GM23338 (cell line): Measurements from ENCODE around the gene WIPF1.

Source experiments
- CREB1 ChIP-seq: fragments of 250-450 bp; sonication (Bioruptor Pico); IDR thresholded peaks from 2 replicates; pipeline ENCODE4 v1.5.0; 2020; ENCODE audit warnings: low read depth, mild to moderate bottlenecking, moderate library complexity
- CTCF ChIP-seq, 2 experiments: fragments of 200-600 bp in 1 of 2; sonication (generic) in 1 of 2; conservative IDR thresholded peaks; 2 replicates each; pipeline versions ENCODE4 v1.5.1 to v1.6.1; 2016 to 2017; ENCODE audit warnings: antibody characterized with exemption in 2 of 2, low read depth in 2 of 2, mild to moderate bottlenecking in 2 of 2, moderate library complexity in 1 of 2
- EZH2 ChIP-seq: fragments of 200-600 bp; sonication (generic); IDR thresholded peaks from one replicate; pipeline ENCODE4 v1.8.0; 2017; ENCODE audit warnings: antibody characterized with exemption, mild to moderate bottlenecking, low read depth; ENCODE audit not compliant: unreplicated experiment
- EZH2phosphoT487 ChIP-seq: fragments of 200-600 bp; sonication (generic); IDR thresholded peaks from one replicate; pipeline ENCODE4 v1.8.1; 2018; ENCODE audit warnings: antibody characterized with exemption; ENCODE audit not compliant: unreplicated experiment
- POLR2AphosphoS5 ChIP-seq: IDR thresholded peaks from 2 replicates; pipeline ENCODE4 v1.6.1; 2016; ENCODE audit warnings: antibody characterized with exemption, low read depth
- TF ChIP-seq, protein P1 (sequence below): IDR thresholded peaks from one replicate; pipeline ENCODE4 v1.6.1; 2018; ENCODE audit warnings: antibody characterized with exemption; ENCODE audit not compliant: unreplicated experiment

GRCh38 chr2:174591740-174592139 is 5.9 kb downstream of the WIPF1 start:
- TF ChIP-seq CTCF (conservative IDR thresholded peaks at IDR 0.05; ENCODE audit: low read depth in 2 of 2) (no peak), EZH2 (no peak), CREB1 (CRISPR knock-in tag) (no peak), POLR2AphosphoS5 (no peak), EZH2phosphoT487 (no peak)
- TF ChIP-seq, protein P1, sequence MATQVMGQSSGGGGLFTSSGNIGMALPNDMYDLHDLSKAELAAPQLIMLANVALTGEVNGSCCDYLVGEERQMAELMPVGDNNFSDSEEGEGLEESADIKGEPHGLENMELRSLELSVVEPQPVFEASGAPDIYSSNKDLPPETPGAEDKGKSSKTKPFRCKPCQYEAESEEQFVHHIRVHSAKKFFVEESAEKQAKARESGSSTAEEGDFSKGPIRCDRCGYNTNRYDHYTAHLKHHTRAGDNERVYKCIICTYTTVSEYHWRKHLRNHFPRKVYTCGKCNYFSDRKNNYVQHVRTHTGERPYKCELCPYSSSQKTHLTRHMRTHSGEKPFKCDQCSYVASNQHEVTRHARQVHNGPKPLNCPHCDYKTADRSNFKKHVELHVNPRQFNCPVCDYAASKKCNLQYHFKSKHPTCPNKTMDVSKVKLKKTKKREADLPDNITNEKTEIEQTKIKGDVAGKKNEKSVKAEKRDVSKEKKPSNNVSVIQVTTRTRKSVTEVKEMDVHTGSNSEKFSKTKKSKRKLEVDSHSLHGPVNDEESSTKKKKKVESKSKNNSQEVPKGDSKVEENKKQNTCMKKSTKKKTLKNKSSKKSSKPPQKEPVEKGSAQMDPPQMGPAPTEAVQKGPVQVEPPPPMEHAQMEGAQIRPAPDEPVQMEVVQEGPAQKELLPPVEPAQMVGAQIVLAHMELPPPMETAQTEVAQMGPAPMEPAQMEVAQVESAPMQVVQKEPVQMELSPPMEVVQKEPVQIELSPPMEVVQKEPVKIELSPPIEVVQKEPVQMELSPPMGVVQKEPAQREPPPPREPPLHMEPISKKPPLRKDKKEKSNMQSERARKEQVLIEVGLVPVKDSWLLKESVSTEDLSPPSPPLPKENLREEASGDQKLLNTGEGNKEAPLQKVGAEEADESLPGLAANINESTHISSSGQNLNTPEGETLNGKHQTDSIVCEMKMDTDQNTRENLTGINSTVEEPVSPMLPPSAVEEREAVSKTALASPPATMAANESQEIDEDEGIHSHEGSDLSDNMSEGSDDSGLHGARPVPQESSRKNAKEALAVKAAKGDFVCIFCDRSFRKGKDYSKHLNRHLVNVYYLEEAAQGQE, result no peak
